ENCODE results near the gene LRRC43. TPM values are rescaled to one million over a fixed set of nuclear protein-coding genes. Genes with fewer than 3 reads are reported as not detected.
"Not testable (repeated sequence)": the region's sequence is repeated elsewhere in the genome, so short reads cannot be mapped to it uniquely, and the experiment has no call there.

The LRRC43 gene
- total RNA-seq, 4 donors from 2014 or later, result 0.84 to 1.6 (median 1.1) TPM; not detected in 1

DNA sequence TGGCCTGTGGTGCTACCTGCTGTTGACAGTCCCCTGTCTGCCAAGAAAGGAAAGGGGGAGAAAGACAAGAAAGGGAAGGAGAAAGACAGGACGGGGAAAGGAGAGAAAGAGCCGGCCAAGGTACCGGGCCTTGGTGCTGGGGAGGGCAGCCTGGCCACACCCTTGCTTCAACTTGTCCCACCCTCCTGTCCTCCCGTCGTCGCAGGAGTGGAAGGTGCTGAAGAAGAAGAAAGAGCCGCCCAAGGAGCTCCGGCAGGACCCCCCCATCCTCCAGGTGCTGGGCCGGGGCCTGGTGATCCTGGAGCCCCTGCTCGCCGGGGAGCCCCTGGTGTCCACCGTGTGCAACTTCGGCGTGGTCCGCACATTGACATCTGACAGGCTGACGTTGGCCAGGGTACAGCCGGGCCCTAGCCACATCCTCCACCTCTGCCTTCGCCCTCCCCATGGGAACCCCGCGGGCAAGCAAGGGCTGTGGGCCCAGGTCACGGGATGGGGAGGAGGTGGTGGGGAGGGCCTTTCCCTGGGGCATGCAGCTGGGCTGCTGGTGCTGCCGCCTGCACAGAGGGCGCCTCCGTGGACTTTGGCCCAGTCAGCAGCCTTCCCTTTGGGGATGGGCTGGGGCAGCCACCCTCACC is 17.7 kb downstream of the LRRC43 start:
- DNase-seq (ENCODE audit: low spot score) (no peak), ATAC-seq (ENCODE audit: low FRiP score) (no peak)
- TF ChIP-seq, protein P1, sequence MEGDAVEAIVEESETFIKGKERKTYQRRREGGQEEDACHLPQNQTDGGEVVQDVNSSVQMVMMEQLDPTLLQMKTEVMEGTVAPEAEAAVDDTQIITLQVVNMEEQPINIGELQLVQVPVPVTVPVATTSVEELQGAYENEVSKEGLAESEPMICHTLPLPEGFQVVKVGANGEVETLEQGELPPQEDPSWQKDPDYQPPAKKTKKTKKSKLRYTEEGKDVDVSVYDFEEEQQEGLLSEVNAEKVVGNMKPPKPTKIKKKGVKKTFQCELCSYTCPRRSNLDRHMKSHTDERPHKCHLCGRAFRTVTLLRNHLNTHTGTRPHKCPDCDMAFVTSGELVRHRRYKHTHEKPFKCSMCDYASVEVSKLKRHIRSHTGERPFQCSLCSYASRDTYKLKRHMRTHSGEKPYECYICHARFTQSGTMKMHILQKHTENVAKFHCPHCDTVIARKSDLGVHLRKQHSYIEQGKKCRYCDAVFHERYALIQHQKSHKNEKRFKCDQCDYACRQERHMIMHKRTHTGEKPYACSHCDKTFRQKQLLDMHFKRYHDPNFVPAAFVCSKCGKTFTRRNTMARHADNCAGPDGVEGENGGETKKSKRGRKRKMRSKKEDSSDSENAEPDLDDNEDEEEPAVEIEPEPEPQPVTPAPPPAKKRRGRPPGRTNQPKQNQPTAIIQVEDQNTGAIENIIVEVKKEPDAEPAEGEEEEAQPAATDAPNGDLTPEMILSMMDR (IDR thresholded peaks at IDR 0.05), result no peak

DNA sequence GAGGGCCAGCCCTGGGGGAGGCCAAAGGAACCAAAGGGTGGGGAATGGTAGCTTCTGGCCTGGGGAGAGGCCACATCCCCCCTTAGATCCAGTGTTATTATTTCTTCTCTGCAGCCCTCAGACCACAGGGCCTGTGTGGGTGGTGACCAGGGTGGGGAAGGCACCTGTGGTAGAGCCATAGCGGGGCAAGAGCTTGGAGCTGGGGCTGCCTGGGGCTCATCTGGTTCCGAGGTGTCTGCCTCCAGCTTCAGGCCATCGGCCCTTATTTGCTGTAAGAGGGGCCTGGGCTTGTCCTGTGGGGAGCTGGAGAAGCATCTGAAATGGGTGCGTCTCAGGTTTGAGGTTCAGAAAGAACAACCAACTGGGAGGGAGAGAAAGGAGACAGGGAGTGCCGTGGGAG is 18.5 kb downstream of the LRRC43 start:
- TF ChIP-seq, protein P1 (IDR thresholded peaks at IDR 0.05), result no peak
- ATAC-seq (ENCODE audit: low FRiP score), result no peak
- no peak for DNase-seq (ENCODE audit: low spot score)

DNA sequence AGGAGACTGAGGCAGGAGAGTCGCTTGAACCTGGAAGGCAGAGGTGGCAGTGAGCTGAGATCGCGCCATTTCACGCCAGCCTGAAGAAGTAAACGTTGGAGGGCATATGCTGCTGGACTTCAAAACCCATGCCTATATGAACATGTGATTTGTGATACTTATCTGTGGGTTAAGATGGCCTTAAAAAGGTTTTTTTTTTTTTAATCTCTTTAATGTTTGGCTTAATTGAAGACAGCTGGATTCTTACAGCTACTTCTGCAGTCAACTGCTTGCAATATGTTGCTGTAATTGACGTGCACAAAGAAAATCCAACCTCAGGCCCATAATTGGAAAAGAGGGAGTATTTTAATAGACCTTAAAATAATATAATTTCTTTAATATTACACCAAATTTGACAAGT is 19.1 kb downstream of the LRRC43 start:
- TF ChIP-seq, protein P1 (IDR thresholded peaks at IDR 0.05), result no peak
- ATAC-seq (ENCODE audit: low FRiP score), result no peak
- no peak for DNase-seq (ENCODE audit: low spot score)

DNA sequence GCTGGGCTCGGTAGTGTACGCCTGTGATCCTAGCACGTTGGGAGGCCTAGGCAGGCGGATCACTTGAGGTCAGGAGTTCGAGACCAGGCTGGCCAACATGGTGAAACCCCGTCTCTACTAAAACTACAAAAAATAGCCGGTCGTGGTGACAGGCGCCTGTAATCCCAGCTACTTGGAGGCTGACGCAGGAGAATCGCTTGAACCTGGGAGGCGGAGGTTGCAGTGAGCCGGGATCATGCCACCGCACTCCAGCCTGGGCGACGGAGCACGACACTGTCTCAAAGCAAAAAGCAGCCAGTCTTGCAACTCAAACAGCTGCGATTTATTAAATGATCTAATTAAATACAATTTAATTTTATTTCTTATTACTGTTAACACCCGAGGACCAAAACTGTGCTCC is 19.9 kb downstream of the LRRC43 start:
- not testable (repeated sequence) for DNase-seq (ENCODE audit: low spot score); ATAC-seq (ENCODE audit: low FRiP score)

DNA sequence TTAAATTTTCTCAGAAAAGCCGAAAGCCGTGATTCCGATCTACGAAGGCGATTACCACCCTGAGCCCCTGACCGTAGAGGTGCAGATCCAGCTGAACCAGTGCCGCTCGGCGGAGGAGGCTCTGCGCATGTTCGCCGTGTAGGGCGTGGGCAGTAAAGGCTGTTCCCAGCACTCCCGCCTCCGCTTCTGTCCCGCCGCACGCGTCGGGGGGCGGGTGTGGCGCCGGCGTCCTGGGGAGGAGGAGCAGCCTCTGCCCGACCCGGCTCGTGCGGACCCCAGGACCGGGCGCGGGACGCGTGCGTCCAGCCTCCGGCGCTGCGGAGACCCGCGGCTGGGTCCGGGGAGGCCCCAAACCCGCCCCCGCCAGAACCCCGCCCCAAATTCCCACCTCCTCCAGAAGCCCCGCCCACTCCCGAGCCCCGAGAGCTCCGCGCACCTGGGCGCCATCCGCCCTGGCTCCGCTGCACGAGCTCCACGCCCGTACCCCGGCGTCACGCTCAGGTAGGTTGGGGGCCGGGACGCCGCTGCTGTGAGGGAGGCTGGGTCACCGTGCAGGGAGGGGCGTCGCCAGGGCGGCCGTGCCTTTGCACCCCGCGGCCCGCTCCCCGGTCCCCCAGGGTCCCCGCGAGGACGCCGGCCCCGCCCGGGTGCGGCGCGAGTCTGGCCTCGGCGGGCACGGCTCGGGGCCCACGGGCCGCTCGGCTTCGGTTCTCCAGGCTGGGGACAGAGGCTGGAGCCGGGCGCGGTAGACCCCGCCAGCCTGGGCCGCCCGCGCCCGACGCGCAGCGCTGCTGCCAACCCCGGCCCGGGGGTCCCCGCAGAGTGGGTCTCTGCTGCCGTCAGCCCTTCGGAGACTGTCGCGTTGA is 20.6 kb downstream of the LRRC43 start, which contains the start of gene B3GNT4:
Gene B3GNT4 (plus strand): TSS at position 409 of the 866 bp plus-strand sequence. CDS start 910 bp downstream, outside the sequence.
- ATAC-seq (ENCODE audit: low FRiP score) (peak; percentile 79), DNase-seq (ENCODE audit: low spot score) (no peak)
- TF ChIP-seq, protein P1 (IDR thresholded peaks at IDR 0.05), result no peak

DNA sequence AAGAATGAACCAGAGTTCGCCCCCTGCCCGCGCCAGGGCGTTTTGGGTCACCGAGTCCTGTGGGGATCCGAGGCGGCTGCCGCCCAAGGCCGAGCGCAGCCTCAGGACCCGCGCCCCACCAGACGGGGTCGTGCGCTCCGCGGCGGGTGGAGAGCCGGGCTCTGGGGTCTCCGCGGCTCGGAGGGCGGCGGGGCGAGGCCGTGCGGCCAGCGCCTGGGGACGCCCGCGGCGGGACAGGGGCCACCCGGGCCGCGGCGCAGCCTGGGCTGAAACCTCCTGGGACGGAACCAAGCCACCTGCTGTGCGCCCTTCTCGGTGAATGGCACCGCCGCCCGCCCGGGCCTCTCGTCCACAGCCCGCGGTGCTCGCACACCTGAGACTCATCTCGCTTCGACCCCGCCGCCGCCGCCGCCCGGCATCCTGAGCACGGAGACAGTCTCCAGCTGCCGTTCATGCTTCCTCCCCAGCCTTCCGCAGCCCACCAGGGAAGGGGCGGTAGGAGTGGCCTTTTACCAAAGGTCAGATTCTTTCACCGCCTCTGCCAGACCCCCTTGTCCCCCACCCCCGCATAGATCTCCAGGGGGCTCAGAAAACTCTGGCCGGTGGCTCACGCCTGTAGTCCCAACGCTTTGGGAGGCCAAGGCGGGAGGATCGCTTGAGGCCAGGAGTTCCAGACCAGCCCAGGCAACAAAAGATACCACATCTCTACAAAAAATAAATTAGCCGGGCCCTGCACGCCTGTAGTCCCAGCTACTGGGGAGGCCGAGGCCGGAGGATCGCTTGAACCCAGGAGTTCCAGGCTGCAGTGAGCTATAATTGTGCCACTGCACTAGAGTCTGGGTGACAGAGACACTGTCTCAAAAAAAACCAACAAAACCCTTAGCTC is 21.5 kb downstream of the LRRC43 start:
- TF ChIP-seq, protein P1 (IDR thresholded peaks at IDR 0.05), result no peak
- no peak for DNase-seq (ENCODE audit: low spot score)
- ATAC-seq (ENCODE audit: low FRiP score), result no peak
